ENCODE results near the gene IMMP2L. TPM values are rescaled to one million over a fixed set of nuclear protein-coding genes. Genes with fewer than 3 reads are reported as not detected.

Gene IMMP2L
- polyA plus RNA-seq, 1 donor (not counting 4 experiments of a cell fraction or from before 2014, with no cell fraction given) = 14.1 TPM

DNA sequence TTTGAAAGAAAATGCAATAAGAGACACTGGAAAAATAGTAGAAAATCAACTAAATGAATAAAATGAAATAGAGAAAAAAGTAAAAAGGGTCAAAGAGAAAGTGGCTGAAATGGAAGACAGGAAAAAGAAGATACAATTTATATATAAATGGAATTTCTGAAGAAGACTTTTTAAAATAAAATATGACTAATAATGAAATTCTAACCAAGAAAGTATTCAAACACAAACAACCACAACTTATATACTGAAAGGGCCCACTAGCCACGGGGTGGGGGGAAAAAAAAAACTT, 232.1 kb downstream of the IMMP2L start:
- Histone ChIP-seq H3K36me3 (ENCODE audit: control insufficient read depth in 2 of 2, extremely low read depth in 1 of 2, insufficient read depth in 2 of 2, low read length in 2 of 2) (no peaks in the 10 kb centered on the region), H3K27ac (ENCODE audit: control insufficient read depth, insufficient read depth, low read length) (no peak overlapping the region), H3K4me1 (ENCODE audit: control insufficient read depth, extremely low read depth, insufficient read depth, low read length) (peaks cover 7% of the 10 kb centered on the region), H4K20me1 (ENCODE audit: control insufficient read depth, extremely low read depth, insufficient read depth, low read length) (no peaks in the 10 kb centered on the region), H3K4me2 (ENCODE audit: control insufficient read depth, extremely low read depth, insufficient read depth, low read depth, low read length) (no peak overlapping the region), H3K27me3 (ENCODE audit: control insufficient read depth, extremely low read depth, insufficient read depth, low read length) (no peaks in the 10 kb centered on the region), H3K9me3 (ENCODE audit: control insufficient read depth, low read depth, low read length) (no peaks in the 10 kb centered on the region), H3K9me1 (ENCODE audit: control insufficient read depth, extremely low read depth, insufficient read depth, low read length) (no peaks in the 10 kb centered on the region), H3K4me3 (ENCODE audit: control insufficient read depth in 2 of 3, extremely low read depth in 1 of 3, insufficient read depth in 2 of 3, low read depth in 1 of 3, low read length in 3 of 3) (no peak overlapping the region), H3K79me2 (ENCODE audit: control insufficient read depth, insufficient read depth, low read length) (no peaks in the 10 kb centered on the region), H2AFZ (ENCODE audit: control insufficient read depth, low read length) (no peak overlapping the region), H3K9ac (ENCODE audit: control insufficient read depth, extremely low read depth, insufficient read depth, low read length) (no peak overlapping the region)
- FAIRE-seq (no peak), DNase-seq (ENCODE audit: low read depth, low spot score) (no peak)
- no peak for TF ChIP-seq EZH2 (IDR thresholded peaks at IDR 0.05; ENCODE audit: low read length)
- TF ChIP-seq, protein P1, sequence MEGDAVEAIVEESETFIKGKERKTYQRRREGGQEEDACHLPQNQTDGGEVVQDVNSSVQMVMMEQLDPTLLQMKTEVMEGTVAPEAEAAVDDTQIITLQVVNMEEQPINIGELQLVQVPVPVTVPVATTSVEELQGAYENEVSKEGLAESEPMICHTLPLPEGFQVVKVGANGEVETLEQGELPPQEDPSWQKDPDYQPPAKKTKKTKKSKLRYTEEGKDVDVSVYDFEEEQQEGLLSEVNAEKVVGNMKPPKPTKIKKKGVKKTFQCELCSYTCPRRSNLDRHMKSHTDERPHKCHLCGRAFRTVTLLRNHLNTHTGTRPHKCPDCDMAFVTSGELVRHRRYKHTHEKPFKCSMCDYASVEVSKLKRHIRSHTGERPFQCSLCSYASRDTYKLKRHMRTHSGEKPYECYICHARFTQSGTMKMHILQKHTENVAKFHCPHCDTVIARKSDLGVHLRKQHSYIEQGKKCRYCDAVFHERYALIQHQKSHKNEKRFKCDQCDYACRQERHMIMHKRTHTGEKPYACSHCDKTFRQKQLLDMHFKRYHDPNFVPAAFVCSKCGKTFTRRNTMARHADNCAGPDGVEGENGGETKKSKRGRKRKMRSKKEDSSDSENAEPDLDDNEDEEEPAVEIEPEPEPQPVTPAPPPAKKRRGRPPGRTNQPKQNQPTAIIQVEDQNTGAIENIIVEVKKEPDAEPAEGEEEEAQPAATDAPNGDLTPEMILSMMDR (optimal IDR thresholded peaks at IDR 0.05 in 1 of 3, IDR thresholded peaks at IDR 0.05 in 1 of 3, conservative IDR thresholded peaks at IDR 0.05 in 1 of 3; ENCODE audit: extremely low read depth in 1 of 3, insufficient read depth in 2 of 3, low read length in 3 of 3) = no peak
- dilution Hi-C loops (cut with MboI; ENCODE audit: extremely low pct_ligation_motif_present, low sequenced_read_pairs) = no loop called here

DNA sequence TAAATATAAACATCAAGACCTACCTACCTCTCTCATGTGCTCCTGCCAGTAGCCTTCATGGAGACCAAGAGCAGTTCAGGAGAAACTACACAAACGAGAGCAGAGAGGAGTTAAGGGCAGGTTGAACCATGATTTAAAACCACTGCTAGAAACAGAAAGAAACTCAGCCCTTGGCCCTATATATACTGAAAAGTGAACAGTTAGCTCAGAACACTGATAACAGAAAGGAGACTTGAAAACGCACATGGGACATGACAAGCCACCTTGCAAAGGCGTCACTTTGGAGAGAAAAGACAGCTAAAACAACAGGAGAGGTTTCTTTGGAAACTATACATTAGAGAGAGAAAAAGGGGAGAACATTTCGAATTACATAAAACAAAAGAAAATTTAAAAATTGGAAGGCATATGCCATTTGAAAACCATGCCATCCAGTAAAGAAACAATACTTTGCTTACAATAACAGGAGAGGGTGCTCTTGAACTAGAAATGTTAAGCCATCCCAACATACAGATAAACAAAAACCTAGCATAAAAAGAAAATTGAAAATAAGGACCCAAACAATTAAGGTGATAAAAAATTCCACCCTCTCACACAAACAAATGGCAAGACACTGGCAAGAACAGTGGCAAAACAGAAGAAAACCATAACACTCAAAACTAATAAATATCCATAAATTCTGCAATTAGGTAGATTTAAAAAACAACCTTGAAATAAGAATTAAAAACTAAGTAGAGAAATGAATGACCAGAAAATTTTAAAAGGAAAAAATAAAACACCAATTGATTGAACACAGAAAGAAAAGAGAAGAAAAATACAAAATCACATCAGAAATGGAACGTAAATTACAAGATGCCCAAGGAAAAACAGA, 232.7 kb downstream of the IMMP2L start:
- Histone ChIP-seq H3K9ac (ENCODE audit: control insufficient read depth, extremely low read depth, insufficient read depth, low read length) (no peak overlapping the region), H3K36me3 (ENCODE audit: control insufficient read depth in 2 of 2, extremely low read depth in 1 of 2, insufficient read depth in 2 of 2, low read length in 2 of 2) (no peaks in the 10 kb centered on the region), H3K4me2 (ENCODE audit: control insufficient read depth, extremely low read depth, insufficient read depth, low read depth, low read length) (no peak overlapping the region), H3K79me2 (ENCODE audit: control insufficient read depth, insufficient read depth, low read length) (no peaks in the 10 kb centered on the region), H3K4me3 (ENCODE audit: control insufficient read depth in 2 of 3, extremely low read depth in 1 of 3, insufficient read depth in 2 of 3, low read depth in 1 of 3, low read length in 3 of 3) (no peak overlapping the region), H3K4me1 (ENCODE audit: control insufficient read depth, extremely low read depth, insufficient read depth, low read length) (peaks cover 7% of the 10 kb centered on the region), H3K27ac (ENCODE audit: control insufficient read depth, insufficient read depth, low read length) (no peak overlapping the region), H2AFZ (ENCODE audit: control insufficient read depth, low read length) (no peak overlapping the region), H3K9me3 (ENCODE audit: control insufficient read depth, low read depth, low read length) (no peaks in the 10 kb centered on the region), H3K27me3 (ENCODE audit: control insufficient read depth, extremely low read depth, insufficient read depth, low read length) (no peaks in the 10 kb centered on the region), H3K9me1 (ENCODE audit: control insufficient read depth, extremely low read depth, insufficient read depth, low read length) (no peaks in the 10 kb centered on the region), H4K20me1 (ENCODE audit: control insufficient read depth, extremely low read depth, insufficient read depth, low read length) (no peaks in the 10 kb centered on the region)
- DNase-seq (ENCODE audit: low read depth, low spot score) = no peak
- TF ChIP-seq, protein P1 (optimal IDR thresholded peaks at IDR 0.05 in 1 of 3, IDR thresholded peaks at IDR 0.05 in 1 of 3, conservative IDR thresholded peaks at IDR 0.05 in 1 of 3; ENCODE audit: extremely low read depth in 1 of 3, insufficient read depth in 2 of 3, low read length in 3 of 3) = peak in 1 of 3 experiments; percentile 18
- no peak for TF ChIP-seq EZH2 (IDR thresholded peaks at IDR 0.05; ENCODE audit: low read length)
- dilution Hi-C loops (cut with MboI; ENCODE audit: extremely low pct_ligation_motif_present, low sequenced_read_pairs) = no loop called here
- peak; percentile 26 for FAIRE-seq

Measured in keratinocyte (primary cell).